Measurements from ENCODE around the gene KIAA1586.
A peak's percentile ranks its signal among the peaks of the same experiment; 100 is the strongest.
"Not testable (repeated sequence)": the region's sequence is repeated elsewhere in the genome, so short reads cannot be mapped to it uniquely, and the experiment has no call there.

The KIAA1586 gene

GRCh38 chr6:57046332-57047256, at the start of gene KIAA1586:
Gene KIAA1586, plus strand, starts transcription at chr6:57046693. Its CDS starts 63 bp downstream, at chr6:57046756.
- DNase-seq, result peak; percentile 97

GRCh38 chr6:56999049-56999448, 47.4 kb upstream of the KIAA1586 start:
- no peak for DNase-seq

- DNase-seq, result not testable (repeated sequence)
Measured at GRCh38 chr6:56999748-57000147, 46.7 kb upstream of the KIAA1586 start.

GRCh38 chr6:57002197-57002596, 44.3 kb upstream of the KIAA1586 start:
- no peak for DNase-seq

GRCh38 chr6:57004292-57004691, 42.2 kb upstream of the KIAA1586 start:
- DNase-seq, result no peak

GRCh38 chr6:57006101-57006500, 40.4 kb upstream of the KIAA1586 start:
- no peak for DNase-seq

- DNase-seq, result not testable (repeated sequence)
Measured at GRCh38 chr6:57008069-57008468, 38.4 kb upstream of the KIAA1586 start.

- peak; percentile 19 for DNase-seq
Measured at GRCh38 chr6:57013521-57013926, 33.0 kb upstream of the KIAA1586 start.

GRCh38 chr6:57017069-57017468, 29.4 kb upstream of the KIAA1586 start:
- peak; percentile 14 for DNase-seq

- DNase-seq, result no peak
Measured at GRCh38 chr6:57017841-57018240, 28.7 kb upstream of the KIAA1586 start.

GRCh38 chr6:57019434-57019833, 27.1 kb upstream of the KIAA1586 start:
- DNase-seq, result no peak

- DNase-seq, result peak; percentile 70
Measured at GRCh38 chr6:57021086-57021720, 25.3 kb upstream of the KIAA1586 start.

- no peak for DNase-seq
Measured at GRCh38 chr6:57024321-57024720, 22.2 kb upstream of the KIAA1586 start.

- DNase-seq, result no peak
Measured at GRCh38 chr6:57024775-57025174, 21.7 kb upstream of the KIAA1586 start.

- DNase-seq, result no peak
Measured at GRCh38 chr6:57026001-57026400, 20.5 kb upstream of the KIAA1586 start.

- no peak for DNase-seq
Measured at GRCh38 chr6:57027301-57027700, 19.2 kb upstream of the KIAA1586 start.

- no peak for DNase-seq
Measured at GRCh38 chr6:57029213-57029612, 17.3 kb upstream of the KIAA1586 start.

GRCh38 chr6:57033228-57033627, 13.3 kb upstream of the KIAA1586 start:
- DNase-seq, result no peak

- DNase-seq, result no peak
Measured at GRCh38 chr6:57035549-57035948, 10.9 kb upstream of the KIAA1586 start.

- no peak for DNase-seq
Measured at GRCh38 chr6:57038906-57039305, 7.6 kb upstream of the KIAA1586 start.

- DNase-seq, result peak; percentile 26
Measured at GRCh38 chr6:57040011-57040410, 6.5 kb upstream of the KIAA1586 start.

- not testable (repeated sequence) for DNase-seq
Measured at GRCh38 chr6:57044061-57044460, 2.4 kb upstream of the KIAA1586 start.

- DNase-seq, result no peak
Measured at GRCh38 chr6:57044568-57044967, 1.9 kb upstream of the KIAA1586 start.

- DNase-seq, result not testable (repeated sequence)
Measured at GRCh38 chr6:57047257-57047585, 728 bp downstream of the KIAA1586 start.

Measured in NCI-H82 (cell line).